Iris pigment epithelial cell (primary cell): Measurements from ENCODE around the gene IL17C.
"Not testable (repeated sequence)": the region's sequence is repeated elsewhere in the genome, so short reads cannot be mapped to it uniquely, and the experiment has no call there.

Experiments used
- DNase-seq: peaks from one replicate; pipeline ENCODE4 v3.0.0-alpha.2; 2011; ENCODE audit warnings: low read depth

IL17C gene, protein sequence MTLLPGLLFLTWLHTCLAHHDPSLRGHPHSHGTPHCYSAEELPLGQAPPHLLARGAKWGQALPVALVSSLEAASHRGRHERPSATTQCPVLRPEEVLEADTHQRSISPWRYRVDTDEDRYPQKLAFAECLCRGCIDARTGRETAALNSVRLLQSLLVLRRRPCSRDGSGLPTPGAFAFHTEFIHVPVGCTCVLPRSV

DNA sequence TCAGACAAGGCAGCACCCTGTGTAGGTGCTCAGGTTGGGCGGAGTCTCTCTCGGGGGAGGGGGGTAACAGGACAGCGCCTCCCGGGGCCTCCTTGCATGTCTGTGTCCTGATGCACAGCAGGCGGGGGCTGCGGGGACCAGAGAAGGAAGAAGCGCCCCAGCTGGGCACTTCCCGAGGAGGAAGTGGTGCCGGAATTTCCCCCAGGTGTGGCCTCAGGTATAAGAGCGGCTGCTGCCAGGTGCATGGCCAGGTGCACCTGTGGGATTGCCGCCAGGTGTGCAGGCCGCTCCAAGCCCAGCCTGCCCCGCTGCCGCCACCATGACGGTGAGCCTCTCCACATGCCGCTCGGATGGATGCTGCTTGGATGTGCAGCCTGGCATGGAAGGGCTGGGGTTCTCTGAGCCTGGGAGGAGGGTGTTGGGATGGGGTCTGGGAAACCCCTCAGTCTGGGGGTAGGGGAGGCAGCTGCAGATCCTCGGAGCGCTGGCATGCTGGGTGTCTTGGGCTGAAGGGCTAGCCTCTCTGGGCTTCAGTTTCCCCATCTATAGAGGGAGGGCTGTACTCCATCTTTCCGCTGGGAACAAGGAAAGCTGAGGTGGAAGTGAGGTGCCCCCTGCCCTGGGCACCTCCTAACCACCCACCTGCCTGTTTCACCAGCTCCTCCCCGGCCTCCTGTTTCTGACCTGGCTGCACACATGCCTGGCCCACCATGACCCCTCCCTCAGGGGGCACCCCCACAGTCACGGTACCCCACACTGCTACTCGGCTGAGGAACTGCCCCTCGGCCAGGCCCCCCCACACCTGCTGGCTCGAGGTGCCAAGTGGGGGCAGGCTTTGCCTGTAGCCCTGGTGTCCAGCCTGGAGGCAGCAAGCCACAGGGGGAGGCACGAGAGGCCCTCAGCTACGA lies at the start of gene IL17C:
IL17C (plus strand) TSS at position 250 of the 908 bp plus-strand sequence; CDS start at position 320, 70 bp downstream.
- DNase-seq = no peak

DNA sequence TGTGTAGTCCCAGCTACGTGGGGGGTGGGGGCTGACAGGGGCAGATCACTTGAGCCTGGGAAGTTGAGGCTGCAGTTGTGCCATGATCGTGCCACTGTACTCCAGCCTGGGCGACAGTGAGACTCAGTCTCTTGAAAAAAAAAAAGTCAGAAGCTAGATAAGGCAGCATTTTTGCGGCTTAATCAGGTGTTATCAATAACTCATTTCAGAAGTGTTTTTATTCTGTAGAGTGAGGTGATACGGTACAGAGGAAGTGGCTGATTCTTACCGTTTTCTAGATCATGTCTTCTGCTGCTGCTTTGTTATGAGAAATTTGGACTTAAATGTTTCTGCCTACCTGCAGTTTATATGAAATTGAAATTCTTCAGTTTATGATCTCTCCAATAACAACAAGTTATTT lies 49.6 kb upstream of the IL17C start:
- no peak for DNase-seq

DNA sequence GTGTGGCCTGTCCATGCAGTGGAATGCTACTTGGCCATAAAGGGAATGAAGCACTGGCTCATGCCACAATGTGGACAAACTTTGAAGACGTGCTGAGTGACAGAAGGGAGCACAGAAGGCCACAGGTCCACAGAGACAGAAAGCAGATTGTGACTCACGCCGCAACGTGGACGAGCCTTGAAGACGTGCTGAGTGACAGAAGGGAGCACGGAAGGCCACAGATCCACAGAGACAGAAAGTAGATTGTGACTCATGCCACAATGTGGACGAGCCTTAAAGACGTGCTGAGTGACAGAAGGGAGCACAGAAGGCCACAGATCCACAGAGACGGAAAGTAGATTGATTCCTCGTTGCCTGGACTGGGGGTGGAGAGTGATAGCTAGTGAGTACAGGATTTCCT lies 48.9 kb upstream of the IL17C start:
- DNase-seq = no peak

DNA sequence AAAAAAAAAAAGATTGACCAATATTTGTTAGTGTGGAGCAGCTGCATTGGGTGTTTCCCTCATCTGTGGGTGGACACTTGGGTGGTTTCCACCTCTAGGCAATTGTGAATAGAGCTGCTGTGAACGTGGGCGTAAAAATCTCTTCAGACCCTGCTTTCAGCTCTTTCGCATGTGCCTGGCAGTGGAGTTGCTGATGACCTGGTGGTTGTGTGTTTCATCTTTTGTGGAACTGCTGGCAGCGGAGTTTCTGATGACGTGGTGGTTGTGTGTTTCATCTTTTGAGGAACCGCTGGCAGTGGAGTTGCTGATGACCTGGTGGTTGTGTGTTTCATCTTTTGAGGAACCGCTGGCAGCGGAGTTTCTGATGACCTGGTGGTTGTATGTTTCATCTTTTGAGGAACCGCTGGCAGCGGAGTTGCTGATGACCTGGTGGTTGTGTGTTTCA lies 46.8 kb upstream of the IL17C start:
- DNase-seq = no peak

DNA sequence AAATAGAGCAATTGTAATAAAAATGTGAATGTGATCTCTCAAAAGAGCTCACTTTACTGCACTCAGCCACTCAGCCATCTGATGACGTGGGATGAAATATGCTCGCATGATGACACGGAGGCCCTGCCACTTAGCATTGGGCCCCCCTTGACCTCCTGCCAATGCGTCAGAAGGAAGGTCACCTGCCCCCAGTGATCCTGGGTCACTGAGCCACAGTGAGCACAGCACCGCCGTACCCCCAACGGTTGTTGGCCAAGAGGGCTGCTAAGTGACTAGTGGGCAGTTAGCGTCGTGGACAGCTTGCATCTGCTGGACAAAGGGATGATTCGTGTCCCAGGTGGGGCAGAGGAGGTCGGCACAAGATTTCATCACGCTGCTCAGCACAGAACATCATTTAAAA lies 45.3 kb upstream of the IL17C start:
- no peak for DNase-seq

DNA sequence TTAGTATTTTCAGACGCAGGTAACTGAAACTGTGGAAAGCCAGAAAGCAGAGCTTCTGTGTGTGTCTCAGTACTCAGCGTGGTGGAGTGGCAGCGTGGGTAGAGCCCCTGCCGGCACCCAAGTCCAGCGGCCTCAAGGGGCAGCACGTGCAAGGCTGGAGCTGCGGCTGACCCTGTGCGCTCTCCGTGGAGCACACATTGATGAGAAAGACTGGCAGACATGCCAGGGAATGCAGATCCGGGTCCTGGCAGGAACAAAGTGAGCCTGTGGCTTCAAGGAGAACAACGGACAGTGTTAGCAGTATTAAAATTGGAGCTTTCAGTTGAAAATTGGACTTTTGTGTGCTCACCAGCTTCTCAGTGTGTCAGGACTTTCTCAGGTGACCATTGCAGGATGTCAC lies 44.9 kb upstream of the IL17C start:
- no peak for DNase-seq

DNA sequence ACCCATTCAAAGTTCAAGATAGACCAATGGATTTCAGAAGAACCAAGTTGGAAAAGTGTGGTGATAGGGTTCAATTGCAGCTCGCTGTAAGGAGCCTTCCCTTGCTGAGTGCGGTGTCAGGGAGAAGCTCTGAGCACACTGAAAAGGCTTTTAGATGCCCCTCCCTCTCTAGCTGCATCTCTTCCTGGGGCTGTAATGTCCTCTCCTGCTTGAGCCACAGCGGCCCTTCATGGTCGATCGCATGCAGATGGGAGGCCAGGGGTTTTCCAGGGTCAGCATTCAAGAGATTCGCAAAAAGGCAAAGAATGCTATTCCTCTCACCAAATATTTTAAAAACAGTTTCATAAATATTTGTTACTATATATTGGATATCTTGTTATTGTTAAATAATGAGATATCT lies 44.5 kb upstream of the IL17C start:
- DNase-seq = no peak

DNA sequence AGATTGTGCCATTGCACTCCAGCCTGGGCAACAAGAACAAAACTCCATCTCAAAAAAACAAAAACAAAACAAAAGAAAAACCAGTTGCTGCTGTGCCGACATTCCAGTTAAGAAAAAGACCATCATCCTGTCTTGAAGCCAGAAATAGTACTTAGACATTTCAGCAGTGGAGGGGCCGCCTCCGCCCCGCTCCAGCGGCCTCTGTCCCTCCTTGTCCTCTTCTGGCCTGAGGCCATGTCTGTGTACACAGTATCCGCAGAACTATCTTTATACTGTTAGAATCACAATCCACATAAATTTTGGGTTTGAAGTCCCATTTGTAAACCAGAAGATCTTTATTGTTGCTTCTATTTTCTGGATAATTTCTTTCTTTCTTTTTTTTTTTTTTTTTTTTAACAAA lies 43.3 kb upstream of the IL17C start:
- no peak for DNase-seq

DNA sequence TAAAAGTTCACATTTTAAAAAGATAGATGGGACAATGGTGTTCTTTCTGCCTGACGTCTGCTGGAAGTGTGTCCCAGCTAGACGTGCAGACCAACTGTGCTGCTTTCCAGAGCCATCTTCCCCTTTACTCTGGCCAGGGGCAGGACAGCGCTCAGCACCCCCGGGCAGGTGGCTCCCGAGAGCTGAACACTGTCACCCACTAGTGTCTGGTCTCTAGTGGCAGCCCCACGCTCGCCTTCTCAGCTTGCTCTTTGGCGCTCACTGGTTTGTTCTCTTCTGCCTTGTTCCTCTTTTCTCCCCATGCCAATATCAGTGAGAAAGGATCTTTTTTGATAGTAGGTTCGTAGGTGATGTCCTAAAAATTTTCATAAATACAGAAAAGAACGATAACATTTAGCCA lies 42.5 kb upstream of the IL17C start:
- DNase-seq = no peak

DNA sequence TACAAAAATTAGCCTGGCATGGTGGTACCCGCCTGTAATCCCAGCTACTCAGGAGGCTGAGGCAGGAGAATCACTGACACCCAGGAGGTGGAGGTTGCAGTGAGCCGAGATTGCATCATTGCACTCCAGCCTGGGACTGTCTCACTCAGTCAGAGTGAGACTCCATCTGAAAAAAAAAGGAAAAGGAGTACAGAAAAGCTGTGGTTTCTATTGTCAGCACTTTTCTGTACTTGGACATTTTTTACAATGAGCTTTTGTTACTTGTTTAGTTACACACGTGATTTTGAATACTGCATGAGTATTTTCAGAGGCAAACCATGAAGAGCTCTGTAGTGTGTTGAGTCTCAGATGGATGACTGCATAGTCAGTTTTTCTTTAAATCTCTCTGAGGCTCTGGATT lies 41.9 kb upstream of the IL17C start:
- DNase-seq = no peak

DNA sequence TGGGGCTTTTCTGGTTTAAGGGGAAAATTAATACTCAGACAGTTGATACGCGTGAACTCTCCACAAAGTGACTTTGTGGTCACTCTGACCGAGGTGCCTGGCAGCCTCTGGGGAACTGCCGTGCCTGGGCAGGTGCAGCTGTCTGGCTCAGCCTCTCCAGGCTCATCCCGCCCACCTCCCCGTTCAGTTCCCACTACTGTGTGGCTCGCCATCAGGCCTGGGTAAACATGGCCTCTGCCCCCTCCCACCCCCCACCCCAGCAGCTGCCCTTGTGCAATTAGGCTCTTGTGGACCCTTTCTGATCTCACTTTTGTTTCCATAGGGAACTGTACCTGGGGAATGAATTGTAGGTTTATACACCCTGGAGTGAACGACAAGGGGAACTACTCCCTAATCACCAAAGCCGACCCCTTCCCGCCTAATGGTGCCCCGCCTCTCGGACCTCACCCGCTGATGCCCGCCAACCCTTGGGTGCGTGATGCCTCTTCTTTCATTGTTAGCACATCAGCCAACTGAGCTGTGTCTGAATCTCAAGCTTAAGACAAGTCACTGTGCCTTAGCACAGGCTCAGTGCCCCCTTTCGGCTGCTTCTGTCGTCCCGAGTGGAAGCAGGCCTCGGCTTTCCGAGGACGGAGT lies 40.4 kb upstream of the IL17C start:
- DNase-seq = no peak

DNA sequence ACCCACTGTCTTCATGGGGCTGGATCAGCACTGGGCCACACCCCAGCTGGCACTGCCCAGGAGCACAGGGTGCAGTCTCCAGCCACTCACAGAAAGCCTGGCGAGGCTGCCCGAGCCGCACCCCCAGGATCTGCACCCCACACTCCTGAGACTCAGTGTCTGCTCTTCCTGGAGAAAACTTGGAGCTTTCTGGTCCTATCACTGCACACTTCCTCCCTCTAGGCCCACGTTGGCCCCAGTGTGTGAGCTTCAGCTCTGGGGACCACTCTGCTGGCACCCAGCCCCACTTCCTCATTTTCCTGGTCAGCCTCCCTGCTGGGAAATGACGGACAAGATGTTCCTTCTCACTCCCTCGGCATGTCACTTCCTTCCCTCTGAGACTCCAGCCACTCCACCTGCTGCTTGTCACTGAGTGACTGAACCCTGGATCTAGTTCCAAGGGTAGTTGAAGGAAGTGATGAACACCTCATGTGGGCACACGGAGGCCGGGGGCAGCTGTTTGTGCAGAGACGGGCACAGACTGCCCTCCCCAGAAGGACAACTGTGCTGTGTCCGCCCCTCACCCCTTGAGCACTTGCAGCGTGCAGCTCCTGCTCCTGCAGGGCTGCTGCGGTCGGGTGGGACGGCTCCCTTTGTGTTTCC lies 39.2 kb upstream of the IL17C start:
- DNase-seq = no peak

DNA sequence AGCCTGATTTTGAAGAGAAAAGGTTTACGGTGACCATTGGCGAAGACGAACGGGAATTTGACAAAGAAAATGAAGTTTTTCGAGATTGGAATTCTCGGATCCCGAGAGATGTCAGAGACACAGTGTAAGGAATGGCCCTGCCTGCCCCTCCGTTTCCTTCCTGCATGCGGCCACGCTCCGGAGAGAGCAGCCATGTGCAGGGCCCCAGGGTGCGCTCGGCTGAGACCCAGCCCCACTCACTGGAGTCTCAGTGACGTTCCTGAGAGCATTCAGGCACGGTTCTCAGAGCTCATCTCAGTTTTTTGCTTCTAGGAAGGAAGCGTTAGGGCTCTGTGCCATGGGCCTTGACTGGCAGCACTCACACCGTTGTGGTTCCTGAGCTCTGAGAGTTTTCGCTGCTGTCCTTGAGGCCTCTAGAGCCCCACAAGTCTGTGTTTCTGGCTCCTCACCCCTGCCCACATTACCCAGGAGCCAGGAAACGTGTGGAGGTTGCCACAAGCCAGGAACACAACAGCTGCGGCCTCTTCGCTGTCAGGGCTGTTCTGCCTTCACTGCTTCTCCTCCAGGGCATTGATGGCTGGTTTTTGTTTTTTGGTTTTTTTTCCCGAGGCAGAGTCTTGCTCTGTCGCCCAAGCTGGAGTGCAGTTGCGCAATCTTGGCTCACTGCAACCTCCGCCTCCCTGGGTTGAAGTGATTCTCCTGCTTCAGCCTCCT lies 38.4 kb upstream of the IL17C start:
- no peak for DNase-seq

DNA sequence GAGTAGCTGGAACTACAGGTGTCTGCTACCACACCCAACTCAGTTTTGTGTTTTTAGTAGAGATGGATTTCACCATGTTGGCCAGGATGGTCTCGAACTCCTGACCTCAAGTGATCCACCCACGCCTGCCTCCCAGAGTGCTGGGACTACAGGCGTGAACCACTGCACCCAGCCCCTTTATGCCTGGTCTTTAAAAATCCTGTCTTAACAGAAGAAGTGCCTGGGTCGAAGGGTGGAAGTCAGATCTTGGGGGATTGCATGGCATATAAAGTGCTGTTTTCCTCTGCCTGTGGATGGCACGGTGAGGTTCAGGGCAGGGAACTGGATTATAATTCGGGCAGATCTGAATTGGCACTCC lies 37.9 kb upstream of the IL17C start:
- DNase-seq = no peak

DNA sequence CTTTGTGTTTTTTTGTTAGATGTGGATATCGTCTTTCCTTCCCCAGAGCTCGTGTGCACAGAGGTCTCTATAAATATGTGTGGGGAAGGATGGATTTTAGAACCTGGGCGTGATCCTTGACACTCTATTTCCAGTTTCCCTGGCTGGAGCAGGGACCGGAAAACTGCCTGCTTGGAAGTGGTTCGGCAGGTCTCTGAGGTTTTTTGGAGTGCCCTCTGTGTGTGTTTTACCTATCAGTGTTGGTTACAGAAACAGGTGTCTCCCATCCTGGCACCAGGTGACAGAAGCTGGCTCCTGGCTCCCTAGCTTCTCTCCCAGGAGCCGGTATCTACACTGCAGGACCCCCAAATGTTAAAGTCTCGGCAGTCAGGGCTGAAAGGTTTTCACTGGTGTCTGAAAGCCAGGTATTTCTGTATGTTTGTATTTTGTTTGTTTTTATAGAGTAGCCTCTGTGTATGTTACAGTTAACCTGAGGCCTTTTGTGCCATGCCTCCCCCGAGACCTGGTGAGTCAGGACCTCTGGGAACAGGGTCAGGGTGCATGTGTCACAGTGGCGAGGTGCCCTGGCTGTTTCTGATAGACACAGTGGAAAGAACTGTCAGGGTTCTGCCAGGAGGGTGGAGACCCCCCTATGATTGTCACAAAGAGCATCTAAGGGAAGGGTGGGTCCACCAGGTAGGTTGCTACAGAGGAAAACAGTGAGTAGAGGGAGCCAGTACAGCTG lies 36.9 kb upstream of the IL17C start:
- DNase-seq = no peak

DNA sequence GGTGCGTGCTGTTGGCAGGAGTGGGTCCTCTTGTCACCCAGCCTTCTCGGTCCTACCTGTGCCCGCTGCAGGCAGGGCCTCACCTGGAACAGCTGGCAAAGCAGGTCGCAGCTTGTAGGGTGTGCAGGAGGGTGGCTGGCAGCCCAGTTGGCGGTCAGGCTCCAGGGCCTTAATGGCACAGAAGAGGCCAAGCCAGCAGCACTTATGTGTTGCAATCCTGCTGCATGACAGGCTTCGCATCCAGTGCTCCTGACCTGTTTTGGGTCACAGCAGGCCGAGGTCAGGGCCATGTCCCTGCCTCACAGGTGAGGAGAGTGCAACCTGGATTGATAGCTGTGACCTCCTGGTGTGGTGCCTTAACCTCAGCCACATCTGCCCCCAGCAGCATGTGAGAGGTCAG lies 36.3 kb upstream of the IL17C start:
- DNase-seq = no peak

DNA sequence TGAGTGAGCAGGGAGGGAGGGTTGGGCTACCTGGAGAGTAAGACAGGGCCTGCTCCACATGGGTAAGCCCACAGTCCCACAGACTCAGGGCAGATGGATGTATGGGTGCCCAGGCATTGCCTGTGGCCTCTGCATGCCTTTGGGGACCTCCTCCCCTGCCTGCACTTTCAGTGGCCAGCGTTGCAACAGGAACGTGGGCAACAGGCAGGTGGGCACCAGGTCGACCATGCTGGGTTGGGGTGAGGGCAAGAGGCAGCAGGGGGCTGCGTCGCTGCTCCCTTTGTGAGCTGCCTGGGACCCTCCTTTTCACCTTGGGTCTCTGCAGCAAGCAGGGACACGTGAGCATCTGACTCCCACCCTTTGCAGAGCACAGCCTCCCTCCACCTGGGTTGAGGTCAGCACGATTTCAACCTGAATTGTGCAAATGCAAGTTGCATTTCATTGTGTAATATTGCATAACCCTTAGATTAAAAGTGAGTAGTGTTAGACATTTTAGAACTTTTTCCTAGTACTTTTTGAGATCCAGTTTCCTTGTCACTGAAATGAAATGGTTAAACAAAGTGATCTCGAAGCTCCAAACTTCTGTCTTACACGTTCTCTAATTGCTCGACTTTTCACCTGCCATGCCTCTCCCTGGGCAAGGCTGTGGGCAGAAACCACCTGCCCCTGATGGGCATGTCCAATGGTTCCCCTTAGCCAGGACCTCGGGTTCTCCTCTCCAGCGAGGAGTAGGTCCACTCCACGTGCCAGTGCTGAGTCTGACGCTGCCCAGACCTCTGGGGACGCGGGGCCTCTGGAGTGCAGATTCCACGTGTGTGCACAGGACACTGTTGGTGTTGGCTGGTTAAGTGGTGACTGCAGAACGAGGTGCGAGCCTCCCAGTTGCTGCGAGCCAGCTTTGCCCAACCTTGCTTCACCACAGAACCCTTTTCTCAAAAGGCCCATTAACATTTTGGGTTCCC lies 32.9 kb upstream of the IL17C start:
- DNase-seq = no peak

DNA sequence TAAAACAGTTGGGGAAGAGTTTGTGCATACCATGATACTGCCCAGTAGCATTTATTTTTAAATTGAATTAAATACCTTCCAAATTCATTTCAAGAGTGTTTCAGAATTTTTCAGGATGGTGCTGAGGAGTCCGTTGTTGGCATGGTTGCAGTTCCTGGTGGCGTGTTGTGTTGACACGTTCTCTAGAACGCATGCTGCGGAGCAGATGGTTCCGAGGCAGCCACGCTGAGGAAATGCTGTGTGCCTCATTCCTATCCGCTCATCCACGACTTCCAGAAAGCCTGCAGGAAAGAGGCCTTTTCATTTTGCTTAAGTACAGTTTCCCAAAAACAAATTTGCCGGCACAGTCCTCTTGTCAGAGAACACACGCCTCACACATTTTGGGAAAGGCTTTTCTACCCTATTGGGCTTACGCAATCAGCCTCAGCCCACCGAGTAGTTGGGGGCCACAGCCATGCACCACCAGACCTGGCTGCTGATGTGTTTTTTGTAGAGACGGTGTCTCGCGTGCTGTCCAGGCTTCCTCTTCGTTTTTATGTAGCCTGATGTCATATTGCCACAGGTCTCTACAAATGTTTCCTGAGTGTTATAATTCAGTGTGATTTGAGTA lies 32.1 kb upstream of the IL17C start:
- DNase-seq = no peak

DNA sequence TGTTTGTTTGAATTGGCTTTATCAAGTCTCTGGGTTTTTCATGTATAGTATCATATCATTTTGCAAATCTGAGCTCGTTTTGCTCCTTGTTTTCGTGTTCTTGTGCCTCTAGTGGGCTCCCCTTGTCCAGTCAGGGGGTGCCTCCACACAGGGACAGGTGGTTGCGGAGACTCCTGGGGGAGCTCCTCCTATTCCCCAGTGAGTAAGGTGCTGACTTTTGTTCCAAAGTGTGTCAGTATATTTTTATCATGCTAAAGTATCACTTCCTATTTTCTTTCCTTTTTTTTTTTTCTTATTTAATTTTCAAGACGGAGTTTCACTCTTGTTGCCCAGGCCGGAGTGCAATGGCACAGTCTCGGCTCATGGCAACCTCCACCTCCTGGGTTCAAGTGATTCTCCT lies 30.3 kb upstream of the IL17C start:
- DNase-seq = no peak

DNA sequence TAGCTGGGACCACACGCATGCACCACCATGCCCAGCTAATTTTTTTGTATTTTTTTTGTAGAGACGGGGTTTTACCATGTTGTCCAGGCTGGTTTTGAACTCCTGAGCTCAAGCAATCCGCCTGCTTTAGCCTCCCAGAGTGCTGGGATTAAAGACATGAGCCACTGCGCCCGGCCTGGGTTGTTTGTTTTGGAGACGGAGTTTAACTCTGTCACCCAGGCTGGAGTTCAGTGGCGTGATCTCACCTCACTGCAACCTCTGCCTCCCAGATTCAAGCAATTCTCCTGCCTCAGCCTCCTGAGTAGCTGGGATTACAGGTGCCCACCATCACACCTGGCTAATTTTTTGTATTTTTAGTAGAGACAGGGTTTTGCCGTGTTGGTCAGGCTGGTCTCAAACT lies 28.9 kb upstream of the IL17C start:
- not testable (repeated sequence) for DNase-seq
